NCI-H524 treated with DMSO at 0.1 percent for 48 hours (cell line): ENCODE data around the gene CTRB1.

ENCODE experiments used
- DNase-seq: peaks from one replicate; lab custom pipeline; 2025; lab: John Stamatoyannopoulos, UW

The CTRB1 gene

DNA sequence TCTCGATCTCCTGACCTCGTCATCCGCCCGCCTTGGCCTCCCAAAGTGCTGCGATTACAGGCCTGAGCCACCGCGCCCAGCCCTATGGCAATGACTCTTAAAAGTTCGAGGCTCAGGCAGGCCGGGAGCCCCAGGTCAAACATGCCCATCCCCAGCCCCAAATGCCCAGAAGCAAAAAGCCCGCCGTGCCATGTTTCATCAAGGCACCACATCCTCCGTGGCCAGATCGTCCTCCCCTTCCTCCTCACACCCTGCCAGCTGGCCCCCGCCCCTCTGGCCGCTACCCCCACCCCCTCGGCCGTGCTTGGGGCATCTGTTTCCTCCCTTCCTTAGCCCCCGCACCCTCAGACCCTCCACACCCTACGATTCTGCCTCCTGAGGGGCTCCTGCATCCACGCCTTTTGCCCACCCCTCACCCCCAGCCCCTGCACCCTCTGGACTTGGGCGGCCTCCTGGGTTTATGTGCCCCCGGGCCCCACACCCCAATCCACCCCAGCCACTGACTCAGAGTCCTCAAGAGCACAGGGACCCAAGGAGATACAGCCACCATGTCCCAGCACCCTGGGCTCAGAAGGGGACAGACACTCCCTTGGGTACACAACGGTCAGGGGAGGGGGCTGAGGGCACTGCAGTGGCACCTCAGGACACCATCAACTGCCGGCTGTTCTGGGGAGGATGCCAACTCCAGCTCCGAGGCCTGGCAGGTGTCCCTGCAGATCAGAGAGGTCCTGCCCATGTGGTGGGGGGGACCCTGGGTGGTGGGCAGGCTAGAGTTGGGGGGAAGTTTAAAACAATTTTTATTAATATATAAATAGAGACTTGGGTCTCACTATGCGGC is 7.1 kb downstream of the CTRB1 start:
- no peak for DNase-seq

DNA sequence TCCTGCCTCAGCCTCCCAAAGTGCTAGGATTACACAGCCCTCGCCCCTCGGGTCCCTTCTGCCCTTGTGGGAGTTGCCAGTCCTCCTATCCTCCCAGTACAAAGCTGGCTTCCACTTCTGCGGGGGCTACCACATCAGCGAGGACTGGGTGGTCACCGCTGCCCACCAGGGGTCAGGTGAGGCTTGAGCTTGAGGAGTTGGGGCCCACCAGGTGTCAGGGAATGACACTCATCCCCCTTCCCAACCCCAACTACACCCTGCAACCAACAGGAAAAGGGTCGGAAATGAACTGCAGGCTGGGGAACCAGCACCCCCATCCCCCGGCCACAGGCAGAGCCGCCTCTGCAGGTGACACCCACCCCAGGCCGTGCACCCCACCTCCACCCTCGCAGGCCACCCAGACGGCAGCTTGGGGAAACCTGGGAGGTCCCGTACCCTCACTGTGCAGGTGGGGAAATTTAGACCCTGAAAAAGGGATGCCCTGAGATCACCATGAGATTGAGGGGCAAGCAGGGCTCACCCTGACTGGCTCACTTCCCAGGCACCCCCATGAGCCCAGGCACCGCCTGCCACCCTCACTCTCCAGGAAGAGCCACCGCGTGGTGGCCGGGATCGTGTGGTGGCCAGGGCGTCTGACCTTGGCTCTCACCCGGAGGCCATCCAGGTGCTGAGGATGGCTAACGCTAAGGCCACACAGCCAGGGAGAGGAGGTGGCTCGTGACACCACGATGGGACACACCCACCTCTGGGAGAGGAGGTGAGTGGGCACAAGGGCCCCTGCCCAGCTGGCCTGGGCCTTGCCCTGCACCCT is 8.0 kb downstream of the CTRB1 start:
- no peak for DNase-seq

DNA sequence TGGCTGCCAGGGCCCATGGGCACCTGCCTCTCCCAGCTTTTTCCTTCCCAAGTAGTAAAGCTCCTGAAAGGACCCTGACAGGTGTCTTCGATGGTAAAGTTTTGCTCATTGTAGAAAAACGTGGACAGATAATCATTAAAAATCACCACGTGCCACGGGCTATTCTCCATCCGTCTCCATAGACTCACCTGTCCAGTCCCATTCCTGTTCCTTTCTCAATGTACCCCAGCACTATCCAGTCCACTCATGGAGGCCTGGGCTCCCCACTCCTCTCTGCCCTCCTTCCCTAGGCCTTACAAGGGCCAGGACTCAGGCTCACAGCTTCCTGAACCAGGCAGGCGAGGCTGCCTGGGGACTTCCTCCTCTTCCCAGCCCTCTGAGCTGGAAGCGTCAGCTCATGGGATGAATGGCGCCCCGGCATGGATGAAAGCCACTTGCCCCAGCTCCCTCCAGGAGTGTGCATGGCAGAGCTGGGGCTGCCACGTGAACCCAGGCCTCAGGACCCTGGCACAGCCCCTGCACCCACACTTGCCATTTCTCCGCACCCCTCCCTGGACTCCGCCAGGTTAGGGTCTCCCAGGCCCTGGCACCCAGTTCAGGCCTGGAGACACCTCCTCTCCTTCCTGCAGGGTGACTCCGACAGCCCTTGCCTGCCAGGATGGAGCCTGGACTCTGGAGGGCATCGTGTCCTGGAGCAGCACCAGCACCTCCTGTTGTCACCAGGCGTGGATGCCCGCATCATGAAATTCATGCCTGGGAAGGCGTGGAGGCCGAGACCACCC is 8.8 kb downstream of the CTRB1 start:
- no peak for DNase-seq

DNA sequence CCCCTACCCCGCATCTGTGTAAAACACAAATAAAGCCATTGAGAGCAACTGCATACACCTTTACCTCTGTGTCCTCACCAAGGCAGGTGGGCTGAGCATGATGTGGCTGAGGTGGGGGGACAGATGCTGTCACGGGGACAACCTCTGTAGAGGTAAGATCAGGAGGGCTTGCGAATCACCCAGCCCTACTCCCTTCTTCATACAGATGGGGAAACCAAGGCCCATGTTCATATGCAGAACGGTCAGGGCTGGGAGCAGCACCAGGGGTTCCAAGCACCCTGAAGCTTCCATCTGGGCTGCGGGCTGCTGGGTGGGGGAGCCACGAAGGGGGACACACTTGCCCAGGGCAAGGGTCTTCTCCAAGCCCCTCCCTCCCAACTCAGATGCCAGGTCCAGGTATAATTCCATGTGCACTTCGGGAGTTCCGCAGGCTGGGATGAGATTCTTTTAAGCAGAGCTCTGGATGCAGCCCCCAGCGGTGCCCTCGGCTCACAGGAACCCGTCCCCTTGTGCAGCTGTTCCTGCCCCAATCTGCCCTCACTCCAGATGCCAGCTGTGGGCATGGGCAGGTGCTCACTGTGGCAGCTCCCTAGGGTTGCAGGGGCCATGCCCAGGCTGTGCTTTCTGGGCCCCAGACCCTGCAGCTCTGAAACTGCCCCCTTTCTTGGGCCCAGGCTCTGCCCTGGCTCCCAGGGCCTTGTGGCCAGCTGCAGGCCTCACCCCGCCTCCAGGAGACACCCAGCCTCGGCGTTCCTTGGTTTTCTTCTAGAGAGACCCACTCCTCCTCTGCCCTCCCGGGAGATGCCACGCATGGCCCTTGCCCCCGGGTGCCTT is 9.6 kb downstream of the CTRB1 start:
- no peak for DNase-seq

DNA sequence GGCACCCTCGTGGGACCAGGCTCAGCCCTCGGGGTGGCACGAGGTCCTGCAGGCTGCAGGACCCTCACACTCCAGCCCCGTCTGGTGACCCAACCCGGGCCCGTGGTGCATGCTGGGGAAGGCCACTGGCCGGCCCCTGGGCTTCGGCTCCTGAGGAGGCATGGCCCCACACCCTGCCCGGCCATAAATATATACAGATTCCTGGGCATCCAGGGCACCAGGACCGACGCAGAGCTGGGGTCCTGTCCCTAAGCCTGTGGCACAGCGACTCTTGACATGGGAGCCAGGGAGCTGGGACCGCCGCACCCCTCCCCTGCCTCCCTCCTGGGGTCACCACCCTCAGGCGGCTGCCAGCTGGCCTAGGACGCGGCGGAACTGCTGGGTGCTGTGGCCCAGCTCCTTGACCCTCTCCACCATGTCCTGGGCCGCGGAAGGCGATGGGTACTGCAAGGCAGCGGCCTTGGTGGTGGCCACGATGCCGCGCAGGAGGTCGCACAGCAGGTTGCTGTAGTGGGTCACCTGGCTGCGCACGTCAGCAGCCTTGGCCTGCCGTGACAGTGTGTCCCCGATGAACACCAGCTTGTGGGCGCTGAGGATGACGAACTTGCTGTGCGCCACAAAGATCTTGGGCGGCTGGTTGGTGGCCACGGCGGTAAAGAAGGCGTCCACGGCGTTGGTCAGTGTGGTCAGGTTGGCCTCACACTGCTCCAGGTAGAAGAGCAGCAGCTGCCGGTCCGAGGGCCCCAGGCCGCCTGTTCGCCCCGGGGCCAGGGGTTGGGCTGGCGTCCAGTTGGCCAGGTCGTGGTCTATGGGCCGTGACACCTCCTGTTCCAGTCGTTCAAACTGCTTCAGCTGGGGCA is 10.6 kb downstream of the CTRB1 start:
- DNase-seq: no peak

DNA sequence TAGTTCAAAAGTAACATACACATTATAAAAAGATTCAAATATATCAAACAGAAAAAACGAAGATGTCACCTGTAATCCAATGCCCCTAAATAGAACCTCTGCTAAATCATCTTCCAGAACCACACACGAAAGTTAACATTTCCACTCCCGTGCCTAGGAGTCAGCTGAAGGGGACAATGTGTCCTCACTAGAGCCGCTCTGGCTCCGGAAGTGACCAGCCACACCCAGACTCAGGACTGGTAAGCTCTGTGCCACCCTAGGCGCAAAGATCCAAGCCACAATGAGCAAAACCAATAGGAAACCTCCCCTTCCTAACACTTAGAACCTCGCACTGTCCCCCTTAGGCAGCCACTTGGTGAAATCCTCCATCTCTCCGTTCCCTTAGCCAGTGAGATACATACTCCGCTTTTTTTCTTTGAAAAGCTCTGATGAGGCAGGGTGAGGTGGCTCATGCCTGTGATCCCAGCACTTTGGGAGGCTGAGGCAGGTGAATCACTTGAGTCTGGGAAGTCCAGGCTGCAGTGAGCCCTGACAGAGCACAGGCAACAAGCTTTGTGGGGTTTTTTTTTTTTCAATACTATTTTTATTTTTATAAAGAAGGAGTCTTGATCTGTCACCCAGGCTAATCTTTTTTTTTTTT is 11.8 kb downstream of the CTRB1 start:
- no peak for DNase-seq

DNA sequence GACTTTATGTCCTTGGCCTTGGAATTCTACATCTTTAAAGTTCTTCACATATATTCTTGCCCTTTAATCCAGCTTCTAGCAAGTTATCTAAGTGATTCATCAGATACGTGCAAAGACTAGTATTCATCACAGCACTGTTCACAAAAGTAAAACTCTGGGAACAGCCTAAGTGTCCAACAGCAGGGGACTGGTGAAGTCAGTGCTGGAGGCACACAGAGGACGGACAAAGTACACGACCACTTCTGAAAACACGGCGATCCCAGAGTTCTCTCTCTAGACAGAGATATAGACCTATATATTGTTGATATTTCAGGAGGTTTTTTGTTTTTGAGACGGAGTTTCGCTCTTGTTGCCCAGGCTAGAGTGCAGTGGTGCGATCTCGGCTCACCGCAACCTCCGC is 12.8 kb downstream of the CTRB1 start:
- no peak for DNase-seq

DNA sequence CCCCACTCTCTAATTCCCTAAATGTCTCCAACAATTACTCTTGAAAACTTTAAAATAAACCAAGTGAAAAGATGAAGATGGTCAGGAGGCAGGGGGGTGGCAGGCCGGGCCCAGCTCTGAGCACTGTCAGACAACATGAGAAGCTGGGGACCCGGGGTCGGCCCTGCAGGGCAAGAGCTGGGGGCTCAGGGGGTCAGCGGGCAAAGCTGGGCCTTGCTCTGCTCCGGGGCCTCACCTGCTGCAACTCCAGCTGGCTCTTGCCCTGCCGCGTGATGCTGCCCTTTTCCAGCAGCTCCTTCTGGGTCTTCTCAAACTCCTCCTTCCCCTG is 14.8 kb downstream of the CTRB1 start:
- no peak for DNase-seq

DNA sequence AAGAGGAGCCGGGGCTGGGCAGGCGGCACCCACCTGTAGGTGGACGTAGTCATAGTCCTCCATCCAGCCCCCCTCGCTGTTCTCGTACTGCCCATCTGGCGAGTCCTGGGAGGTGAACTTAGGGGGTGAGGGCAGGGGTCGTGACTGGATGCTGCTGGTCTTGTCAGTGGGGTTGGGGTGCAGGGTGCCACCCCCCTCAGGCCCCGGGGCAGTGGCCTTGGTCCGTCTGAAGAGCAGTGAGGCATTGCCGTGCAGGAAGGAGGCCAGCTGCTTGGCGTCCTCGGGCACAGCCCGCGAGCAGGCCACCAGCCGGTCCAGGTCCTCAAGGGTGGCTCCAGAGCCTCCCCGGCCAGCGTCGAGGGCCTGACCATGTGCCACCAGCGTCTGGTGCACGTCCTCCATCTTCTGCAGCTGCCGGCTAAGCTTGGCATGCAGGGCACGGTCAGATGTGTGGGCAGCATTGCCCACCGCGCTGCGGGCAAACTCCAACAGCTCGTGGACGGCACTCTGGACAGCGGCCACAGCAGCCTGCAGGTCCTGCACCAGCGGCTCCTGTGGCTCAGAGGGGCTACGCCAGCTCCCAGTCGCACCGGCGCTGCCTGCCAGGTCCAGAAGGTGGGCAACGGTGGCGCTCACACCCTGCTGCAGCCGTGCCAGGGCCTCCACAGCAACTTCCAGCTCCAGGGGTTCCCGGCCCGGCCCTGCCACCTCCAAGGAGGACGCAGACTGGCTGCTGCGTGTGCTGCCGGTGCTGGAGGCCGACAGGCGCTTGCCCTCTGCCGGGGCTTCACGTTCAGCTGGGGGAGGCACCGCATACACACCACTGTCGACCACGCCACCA is 16.3 kb downstream of the CTRB1 start:
- DNase-seq: no peak

DNA sequence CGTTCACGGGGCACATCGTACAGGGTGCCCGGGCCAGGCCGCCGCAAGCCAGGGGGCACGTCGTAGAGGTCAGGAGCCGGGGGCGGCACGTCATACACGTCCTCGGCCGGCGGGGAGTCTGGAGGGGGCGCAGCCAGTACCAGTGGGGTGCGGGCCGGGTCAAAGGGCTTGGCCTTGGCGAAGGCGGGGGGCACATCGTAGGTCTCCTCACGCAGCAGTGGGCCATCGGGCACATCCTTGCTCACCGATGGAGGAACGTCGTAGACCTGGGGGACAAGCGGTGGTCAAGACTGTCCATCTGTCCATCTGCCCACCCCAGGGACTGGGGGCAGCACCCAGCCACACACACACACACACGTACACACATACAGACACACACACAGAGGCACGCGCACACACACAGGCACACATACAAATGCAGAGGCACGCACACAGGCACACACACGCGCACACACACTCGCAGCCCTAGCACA is 17.0 kb downstream of the CTRB1 start:
- DNase-seq: no peak

DNA sequence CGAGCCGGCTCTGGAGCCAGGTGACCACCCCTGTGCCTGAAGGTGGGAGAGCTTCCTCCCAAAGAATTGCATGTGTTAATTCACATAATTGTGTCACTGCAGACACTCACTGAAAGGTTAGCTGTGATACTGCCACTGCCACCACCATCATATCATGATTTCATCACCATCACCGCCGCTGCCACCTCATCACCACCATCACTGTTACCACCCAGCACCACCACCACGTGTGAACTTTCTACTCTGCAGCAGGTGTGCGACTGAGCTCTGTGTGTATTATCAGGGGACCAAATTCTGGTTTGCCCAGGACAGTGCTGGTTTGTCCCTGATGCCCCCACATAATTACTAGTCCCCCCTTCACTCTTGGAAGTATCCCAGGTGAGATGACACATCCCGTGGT is 17.4 kb downstream of the CTRB1 start:
- no peak for DNase-seq

DNA sequence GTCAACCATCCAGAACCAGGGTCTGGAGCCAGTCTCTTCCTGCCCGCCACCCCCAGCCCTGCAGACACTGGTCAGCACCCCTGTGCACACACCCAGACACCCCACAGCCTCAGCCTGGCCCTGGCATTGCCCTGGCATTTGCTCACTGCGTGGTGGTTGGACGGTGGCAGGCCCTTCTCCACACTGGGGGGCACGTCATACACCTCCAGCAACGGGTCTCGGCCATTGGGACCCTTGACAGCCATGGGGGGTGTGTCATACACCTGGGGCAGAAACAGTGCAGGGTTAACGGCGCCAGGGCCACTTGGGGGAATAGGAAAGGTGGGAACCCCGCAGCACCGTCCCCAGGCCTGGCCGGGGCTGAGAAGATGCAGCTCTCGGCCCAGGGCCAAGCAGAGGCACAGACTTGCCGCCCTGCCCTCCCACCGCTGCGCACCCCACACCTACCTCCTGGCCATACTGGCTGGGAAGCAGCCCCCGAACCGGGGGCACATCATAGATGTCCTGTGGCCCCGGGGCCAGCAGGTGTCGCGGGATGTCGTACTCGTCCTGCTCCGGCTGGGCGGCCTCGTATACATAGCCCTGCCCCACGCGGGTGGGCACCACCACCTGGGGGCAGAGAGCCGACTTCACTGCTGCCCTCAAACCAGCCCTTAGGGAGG is 18.1 kb downstream of the CTRB1 start:
- no peak for DNase-seq

DNA sequence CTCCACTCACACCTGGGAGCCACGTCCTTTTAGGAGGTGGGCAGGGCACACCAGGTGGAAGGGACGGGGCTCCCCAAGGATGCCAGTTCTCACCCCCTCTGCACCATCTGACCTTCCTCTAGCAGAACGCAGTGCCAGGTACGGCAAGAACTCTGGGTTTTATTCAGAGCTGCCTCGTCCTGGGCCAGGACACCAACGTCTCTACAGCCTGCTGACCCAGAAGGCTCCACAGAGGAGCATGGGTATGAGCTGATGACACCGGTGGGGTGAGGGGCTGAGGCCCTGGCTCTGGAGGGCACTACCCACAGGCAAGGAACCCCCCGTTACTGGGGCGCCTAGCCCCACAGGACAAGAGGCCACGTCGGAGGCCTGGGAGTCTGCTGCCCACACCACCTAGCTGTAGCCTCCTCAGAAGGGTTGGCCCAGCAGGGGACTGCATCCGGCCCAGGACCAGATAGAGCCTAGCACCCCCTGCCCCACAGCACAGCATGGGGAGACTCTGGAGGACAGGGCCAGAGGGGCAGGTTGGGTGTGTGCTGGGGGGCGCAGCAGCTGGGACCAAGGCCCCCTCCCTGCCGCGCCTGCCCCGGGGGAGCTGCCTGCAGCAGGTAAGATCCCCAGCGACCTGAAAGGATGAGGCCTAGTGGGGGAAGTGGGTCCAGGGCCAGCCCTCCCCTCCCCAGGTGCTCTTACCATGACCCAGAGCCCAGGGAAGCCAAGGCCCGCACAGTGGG is 18.8 kb downstream of the CTRB1 start:
- no peak for DNase-seq

DNA sequence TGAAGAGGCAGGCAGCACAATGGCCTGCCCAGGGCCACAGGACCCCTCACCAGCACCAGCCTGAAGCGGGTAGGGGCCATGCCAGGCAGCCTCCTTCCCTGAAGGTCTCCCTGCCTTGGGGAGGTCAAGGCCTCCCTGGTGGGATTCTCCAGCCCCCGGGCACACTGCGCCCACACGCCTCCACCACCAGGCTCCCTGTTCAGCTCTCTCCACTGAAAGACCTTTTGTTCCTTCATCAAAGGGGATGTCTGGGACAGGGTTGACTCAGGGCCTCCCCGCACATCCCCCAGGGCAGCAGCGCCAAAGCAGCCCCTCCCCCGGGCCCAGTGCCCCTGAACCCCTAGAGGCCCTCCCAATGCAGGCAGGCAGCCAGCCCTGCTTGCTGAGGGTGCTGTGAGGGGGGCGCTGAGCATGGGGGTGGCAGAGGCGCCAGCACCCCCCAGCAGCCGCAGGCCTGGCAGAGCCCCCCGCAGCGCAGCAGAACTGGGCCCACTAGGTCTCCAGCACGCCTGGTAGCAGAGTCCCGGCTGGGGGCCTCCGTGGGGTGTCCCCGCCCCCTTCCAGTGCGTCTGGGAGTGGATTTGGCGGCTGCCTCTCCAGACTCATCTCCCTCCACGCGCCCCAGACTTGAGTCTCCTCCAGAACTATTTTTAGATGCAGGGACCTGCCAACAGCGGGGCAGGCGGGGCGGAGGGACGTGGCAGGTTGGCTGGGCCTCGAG is 19.5 kb downstream of the CTRB1 start:
- DNase-seq: no peak

DNA sequence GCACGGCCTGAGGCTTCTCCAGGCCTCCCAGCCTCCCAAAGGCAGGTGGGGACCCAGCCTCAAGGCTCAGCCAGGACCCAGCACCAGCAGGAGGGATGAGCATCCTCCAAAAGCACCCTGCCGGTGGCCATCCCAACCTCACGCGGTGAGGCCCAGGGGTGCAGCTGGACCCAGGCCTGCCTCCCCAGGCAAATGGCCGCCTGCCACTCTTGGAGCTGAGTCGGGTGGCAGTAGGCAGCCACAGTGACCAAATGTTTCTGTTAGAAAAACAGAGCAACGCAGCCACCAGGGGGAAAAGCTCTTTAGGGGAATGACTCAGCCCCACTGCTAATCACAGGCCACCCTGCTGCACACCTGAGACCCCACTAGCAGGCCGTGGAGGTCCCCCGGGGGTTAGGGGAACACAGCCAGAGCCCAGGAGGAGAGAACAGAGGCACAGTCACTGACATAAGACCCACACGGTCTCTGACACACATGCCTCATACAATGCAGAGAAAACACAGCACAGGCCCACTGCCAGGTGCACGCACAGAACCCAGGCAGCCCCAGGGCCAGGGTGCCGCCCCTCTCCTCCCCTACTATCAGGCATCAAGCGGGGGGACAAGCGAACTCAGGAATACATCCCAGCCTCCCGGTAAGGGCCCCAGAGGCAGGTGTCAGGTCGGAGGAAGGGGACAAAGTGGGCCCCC is 20.2 kb downstream of the CTRB1 start:
- DNase-seq: no peak

DNA sequence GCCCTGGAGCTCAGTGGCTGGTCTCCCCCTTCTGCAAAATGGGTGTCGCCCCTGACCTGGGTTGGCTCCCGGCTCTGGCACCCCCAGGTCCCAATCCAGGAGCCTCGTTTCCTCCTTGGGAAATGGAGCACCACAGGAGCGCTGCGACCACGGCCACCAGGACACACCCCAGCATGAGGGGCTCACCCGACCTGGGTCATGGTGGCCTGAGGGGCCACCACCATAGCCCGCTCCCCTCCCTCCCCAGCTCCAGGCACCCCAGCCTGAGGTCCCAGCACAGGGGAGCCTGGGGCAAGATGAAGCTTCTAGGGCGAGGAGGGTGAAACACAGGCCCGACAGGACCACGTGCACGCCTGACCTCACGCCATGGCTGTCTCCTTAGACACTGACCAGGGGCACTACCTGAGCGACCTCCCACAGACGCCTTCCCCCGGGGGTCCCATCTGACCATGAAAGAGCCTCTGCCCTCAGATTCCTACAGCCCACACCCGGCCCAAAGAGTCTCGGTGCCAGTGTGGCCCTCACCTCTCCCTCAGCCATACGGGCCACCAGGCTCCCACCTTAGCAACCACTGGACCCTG is 20.8 kb downstream of the CTRB1 start:
- no peak for DNase-seq
